Measurements from ENCODE around the gene INTS12. TPM values are rescaled to one million over a fixed set of nuclear protein-coding genes. Genes with fewer than 3 reads are reported as not detected.
"Not testable (repeated sequence)": the region's sequence is repeated elsewhere in the genome, so short reads cannot be mapped to it uniquely, and the experiment has no call there.

Gene INTS12, protein sequence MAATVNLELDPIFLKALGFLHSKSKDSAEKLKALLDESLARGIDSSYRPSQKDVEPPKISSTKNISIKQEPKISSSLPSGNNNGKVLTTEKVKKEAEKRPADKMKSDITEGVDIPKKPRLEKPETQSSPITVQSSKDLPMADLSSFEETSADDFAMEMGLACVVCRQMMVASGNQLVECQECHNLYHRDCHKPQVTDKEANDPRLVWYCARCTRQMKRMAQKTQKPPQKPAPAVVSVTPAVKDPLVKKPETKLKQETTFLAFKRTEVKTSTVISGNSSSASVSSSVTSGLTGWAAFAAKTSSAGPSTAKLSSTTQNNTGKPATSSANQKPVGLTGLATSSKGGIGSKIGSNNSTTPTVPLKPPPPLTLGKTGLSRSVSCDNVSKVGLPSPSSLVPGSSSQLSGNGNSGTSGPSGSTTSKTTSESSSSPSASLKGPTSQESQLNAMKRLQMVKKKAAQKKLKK
- polyA plus RNA-seq (ENCODE audit: low read depth in 6 of 6): 10 to 100 TPM; 23.5 to 35.2 (median 30.6) TPM

DNA sequence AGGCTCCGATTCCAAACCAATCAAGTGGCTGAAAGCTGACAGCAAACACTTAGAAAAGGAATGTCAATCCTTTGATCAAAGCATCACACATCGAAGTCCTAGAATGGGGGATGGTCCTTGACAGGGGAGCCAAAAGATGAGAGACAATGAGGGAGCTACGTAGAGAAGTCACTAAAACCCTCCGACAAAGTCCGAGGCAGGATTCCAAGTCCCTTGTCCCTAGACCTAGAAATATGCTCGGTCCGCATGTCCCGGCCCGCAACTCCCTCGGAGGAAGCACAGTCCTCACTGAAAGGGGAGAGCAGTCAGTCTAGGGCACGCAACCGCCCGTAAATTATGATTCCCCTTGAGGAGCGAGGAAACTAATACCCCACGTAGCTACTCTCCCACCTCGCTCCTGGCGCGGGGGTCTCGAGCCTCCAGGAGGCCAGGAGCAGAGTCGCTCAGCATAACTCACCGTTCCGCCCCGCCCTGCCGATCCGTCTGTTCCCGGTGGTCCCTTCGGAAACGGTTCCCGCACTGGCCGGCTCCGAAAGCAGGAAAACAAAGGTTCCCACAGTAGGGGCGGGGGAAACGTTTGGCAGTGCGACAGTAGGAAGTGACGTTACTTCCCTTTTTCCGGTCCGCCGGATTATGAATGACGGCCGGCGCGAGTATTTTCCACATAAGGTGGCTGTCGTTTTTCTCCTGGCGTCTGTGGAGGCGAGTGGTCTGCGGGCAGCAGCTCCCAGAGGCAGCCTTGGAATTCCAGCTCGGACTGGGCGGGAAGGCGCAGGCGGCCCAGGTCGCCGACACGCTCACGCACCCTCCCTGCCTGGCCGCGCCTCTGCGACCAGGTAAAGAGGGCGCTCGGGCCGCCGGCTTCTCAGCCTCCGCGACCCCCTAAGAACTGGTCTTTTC, at the start of gene INTS12, which contains the start of gene GSTCD:
TSS of gene INTS12 (minus strand) at position 509 of the 900 bp plus-strand sequence. CDS start 8,684 bp downstream, outside the sequence.
TSS of gene GSTCD (plus strand) at position 604 of the 900 bp plus-strand sequence. CDS start 8,830 bp downstream, outside the sequence.
- H3K27ac Mint-ChIP-seq: peak within 1 kb of the TSS; percentile 95 to 99 (median 98)
- DNase-seq: peak; percentile 84
- peaks cover 25 to 40% (median 26%) of the 10 kb centered on the region in 3 donors for H3K4me1 Mint-ChIP-seq
- H3K27me3 Mint-ChIP-seq: no peaks in the 10 kb centered on the region
- H3K4me3 Mint-ChIP-seq: peak within 1 kb of the TSS; percentile 97 to 100 (median 100)
- no peaks in the 10 kb centered on the region for H3K9me3 Mint-ChIP-seq
- H3K36me3 Mint-ChIP-seq: no peaks in the 10 kb centered on the region
- ATAC-seq (ENCODE audit: low read depth in 2 of 2): peak; percentile 86 to 92

DNA sequence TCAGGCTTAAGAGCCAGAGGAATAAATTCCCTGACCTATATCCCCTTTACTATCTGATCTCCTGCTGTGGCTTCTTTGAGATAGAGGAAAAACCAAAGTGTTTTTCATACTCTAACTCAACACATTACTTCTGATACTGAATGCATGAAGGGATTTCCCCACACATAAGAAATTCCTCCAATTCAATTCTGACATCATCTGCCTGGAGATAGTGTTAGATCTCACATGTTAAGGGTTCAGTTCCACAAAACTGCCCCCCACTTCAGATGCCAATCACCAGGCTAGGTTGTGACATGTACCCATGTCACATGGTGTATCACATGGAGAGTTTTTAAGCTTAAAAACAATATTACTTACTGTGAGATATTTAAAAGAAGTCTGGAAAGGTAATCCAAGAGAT, 46.9 kb upstream of the INTS12 start:
- H3K27me3 Mint-ChIP-seq: no peaks in the 10 kb centered on the region
- H3K4me3 Mint-ChIP-seq: no peak overlapping the region
- DNase-seq (no peak), ATAC-seq (ENCODE audit: low read depth in 2 of 2) (no peak)
- peaks cover 0 to 2% (median 0%) of the 10 kb centered on the region in 7 donors for H3K9me3 Mint-ChIP-seq
- H3K4me1 Mint-ChIP-seq: peaks cover 0 to 5% (median 0%) of the 10 kb centered on the region in 3 donors
- no peaks in the 10 kb centered on the region for H3K36me3 Mint-ChIP-seq
- H3K27ac Mint-ChIP-seq: no peak overlapping the region

DNA sequence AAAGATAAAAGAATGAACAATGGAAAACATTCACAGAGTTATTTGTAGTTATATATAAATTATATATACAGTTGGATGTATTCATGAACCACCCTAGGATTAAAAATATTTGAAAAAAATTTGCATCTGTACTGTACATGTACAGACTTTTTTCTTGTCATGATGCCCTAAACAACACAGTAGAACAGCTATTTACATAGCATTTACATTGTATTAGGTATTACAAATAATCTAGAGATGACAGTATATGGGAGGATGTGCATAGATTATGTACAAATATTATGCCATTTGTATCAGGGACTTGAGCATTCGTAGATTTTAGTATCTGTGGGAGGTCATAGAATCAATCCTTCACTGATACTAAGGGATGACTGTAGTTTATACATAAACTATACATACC, 44.9 kb upstream of the INTS12 start:
- no peaks in the 10 kb centered on the region for H3K36me3 Mint-ChIP-seq
- H3K9me3 Mint-ChIP-seq: peaks cover 0 to 1% (median 0%) of the 10 kb centered on the region in 7 donors
- H3K4me3 Mint-ChIP-seq: no peak overlapping the region
- no peaks in the 10 kb centered on the region for H3K27me3 Mint-ChIP-seq
- ATAC-seq (ENCODE audit: low read depth in 2 of 2): no peak
- DNase-seq: no peak
- H3K27ac Mint-ChIP-seq: no peak overlapping the region
- H3K4me1 Mint-ChIP-seq: peaks cover 0 to 3% (median 0%) of the 10 kb centered on the region in 3 donors

DNA sequence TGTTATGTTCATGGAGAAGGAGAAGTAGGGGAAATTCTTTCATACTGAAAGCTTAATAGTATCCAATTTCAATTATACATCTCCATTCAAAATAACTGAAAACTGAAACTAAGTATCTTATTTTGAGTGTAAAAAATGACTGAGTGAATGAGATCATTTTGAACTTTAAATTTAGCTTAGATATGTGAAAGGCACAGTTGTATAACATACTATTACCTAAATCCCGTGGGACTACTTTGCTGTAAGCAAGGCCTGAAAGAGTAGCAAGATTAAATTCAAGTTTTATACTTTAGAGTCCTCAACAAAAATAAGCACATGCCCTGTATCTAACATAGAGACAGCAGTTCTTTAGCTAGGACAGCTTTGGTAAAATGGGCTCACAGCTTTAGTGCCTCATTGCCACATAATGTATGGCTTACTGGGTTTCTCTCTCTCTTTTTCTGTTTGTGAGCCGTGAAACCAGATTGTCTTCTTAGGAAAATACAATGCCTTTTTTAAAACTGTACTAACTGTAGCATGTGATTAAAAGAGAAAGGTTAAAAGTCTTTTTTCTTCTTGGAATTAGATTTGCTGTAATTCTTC, 43.3 kb upstream of the INTS12 start:
- no peak for ATAC-seq (ENCODE audit: low read depth in 2 of 2)
- DNase-seq: no peak
- peak overlapping the region in 1 of 6 donors; percentile 28 for H3K27ac Mint-ChIP-seq
- no peaks in the 10 kb centered on the region for H3K27me3 Mint-ChIP-seq
- no peaks in the 10 kb centered on the region for H3K4me1 Mint-ChIP-seq
- H3K9me3 Mint-ChIP-seq: no peaks in the 10 kb centered on the region
- H3K4me3 Mint-ChIP-seq: no peak overlapping the region
- no peaks in the 10 kb centered on the region for H3K36me3 Mint-ChIP-seq

DNA sequence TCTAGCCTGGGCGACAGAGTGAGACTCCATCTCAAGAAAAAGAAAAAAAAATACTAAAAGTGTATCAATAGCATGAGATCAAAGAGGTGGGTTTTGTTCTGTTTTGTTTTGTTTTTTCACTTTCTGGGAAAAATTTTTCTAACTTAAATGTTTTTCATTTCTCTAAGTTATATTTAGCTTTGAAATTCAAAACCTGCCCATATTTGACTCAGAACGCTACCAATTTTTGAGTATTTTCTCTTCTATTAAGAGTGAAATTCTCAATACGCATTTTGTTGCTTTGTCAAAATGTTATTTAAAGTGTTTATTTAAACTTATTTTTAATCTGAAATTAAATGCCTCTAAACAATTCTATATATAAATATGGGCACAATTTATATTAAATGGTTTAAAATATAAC, 39.7 kb upstream of the INTS12 start:
- no peaks in the 10 kb centered on the region for H3K27me3 Mint-ChIP-seq
- H3K36me3 Mint-ChIP-seq: peaks cover 0 to 6% of the 10 kb centered on the region in 2 donors
- no peaks in the 10 kb centered on the region for H3K9me3 Mint-ChIP-seq
- ATAC-seq (ENCODE audit: low read depth in 2 of 2): no peak
- H3K4me1 Mint-ChIP-seq: no peaks in the 10 kb centered on the region
- DNase-seq: no peak
- no peak overlapping the region for H3K27ac Mint-ChIP-seq
- H3K4me3 Mint-ChIP-seq: no peak overlapping the region

DNA sequence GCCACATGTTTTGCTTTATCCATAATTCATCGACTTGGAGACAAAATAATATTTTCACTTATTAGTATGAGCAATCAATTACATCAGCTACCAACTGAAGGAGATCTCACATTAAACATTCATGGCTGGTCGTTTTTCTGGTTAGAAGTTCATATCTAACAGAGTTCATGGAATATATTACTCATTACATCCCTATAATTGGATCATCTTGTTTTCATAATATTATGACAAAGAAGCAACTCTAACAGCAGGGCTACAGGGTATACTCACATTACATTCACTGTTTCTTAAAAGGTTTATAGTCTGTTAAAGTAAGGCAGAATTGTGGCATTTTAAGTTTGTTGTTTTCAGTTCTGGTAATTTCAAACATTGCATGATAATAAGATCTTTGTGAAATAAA, 33.1 kb upstream of the INTS12 start:
- H3K9me3 Mint-ChIP-seq: peaks cover 4 to 25% (median 22%) of the 10 kb centered on the region in 7 donors
- no peak overlapping the region for H3K4me3 Mint-ChIP-seq
- no peaks in the 10 kb centered on the region for H3K4me1 Mint-ChIP-seq
- peaks cover 31 to 33% of the 10 kb centered on the region in 2 donors for H3K36me3 Mint-ChIP-seq
- DNase-seq (no peak), ATAC-seq (ENCODE audit: low read depth in 2 of 2) (no peak)
- H3K27me3 Mint-ChIP-seq: no peaks in the 10 kb centered on the region
- H3K27ac Mint-ChIP-seq: no peak overlapping the region

DNA sequence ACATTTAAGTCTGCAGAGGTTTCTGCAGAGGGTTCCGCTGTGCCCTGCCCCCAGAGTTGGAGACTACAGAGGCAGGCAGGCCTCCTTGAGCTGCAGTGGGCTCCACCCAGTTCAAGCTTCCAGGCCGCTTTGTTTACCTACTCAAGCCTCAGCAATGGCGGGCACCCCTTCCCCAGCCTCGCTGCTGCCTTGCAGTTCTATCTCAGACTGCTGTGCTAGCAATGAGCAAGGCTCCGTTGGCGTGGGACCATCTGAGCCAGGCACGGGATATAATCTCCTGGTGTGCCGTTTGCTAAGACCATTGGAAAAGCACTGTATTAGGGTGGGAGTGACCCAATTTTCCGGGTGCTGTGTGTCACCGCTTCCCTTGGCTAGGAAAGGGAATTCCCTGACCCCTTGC, 26.7 kb upstream of the INTS12 start:
- H3K27me3 Mint-ChIP-seq; H3K4me3 Mint-ChIP-seq; H3K4me1 Mint-ChIP-seq; DNase-seq; ATAC-seq (ENCODE audit: low read depth in 2 of 2): not testable (repeated sequence)
- H3K9me3 Mint-ChIP-seq: peaks cover 13 to 59% (median 53%) of the 10 kb centered on the region in 7 donors
- H3K27ac Mint-ChIP-seq: peak overlapping the region in 1 of 6 donors; percentile 52
- peaks cover 58 to 62% of the 10 kb centered on the region in 2 donors for H3K36me3 Mint-ChIP-seq

DNA sequence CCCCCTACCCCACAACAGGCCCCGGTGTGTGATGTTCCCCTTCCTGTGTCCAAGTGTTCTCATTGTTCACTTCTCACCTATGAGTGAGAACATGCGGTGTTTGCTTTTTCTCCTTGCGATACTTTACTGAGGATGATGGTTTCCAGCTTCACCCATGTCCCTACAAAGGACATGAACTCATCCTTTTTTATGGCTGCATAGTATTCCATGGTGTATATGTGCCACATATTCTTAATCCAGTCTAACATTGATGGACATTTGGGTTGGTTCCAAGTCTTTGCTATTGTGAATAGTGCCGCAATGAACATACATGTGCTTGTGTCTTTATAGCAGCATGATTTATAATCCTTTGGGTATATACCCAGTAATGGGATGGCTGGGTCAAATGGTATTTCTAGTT, 21.4 kb upstream of the INTS12 start:
- H3K4me3 Mint-ChIP-seq; ATAC-seq (ENCODE audit: low read depth in 2 of 2); H3K27ac Mint-ChIP-seq; DNase-seq; H3K4me1 Mint-ChIP-seq; H3K27me3 Mint-ChIP-seq: not testable (repeated sequence)
- Mint-ChIP-seq H3K36me3 (peaks cover 34 to 53% of the 10 kb centered on the region in 2 donors), H3K9me3 (peaks cover 9 to 36% (median 29%) of the 10 kb centered on the region in 7 donors)

DNA sequence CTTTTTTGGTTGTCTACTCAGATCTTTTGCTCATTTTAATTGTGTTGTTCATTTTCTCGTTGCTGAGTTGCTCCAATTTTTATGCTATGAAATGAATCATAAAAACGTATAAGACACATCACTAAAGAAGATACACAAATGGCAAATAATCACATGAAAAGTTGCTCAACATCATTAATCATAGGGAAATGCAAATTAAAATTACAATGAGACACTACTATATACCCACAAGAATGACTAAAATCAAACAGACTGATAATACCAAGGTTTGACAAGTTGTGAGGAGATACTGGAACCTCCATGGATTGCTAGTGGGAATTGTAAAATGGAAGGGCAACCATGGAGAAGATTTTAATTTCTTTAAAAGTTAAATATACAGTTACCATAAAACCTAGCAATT, 17.1 kb upstream of the INTS12 start:
- Mint-ChIP-seq H3K36me3 (peaks cover 8 to 24% of the 10 kb centered on the region in 2 donors), H3K27ac (peak overlapping the region in 1 of 6 donors; percentile 36), H3K4me1 (no peaks in the 10 kb centered on the region), H3K27me3 (no peaks in the 10 kb centered on the region), H3K4me3 (no peak overlapping the region), H3K9me3 (peaks cover 0 to 14% (median 11%) of the 10 kb centered on the region in 7 donors)
- no peak for ATAC-seq (ENCODE audit: low read depth in 2 of 2)
- DNase-seq: no peak

DNA sequence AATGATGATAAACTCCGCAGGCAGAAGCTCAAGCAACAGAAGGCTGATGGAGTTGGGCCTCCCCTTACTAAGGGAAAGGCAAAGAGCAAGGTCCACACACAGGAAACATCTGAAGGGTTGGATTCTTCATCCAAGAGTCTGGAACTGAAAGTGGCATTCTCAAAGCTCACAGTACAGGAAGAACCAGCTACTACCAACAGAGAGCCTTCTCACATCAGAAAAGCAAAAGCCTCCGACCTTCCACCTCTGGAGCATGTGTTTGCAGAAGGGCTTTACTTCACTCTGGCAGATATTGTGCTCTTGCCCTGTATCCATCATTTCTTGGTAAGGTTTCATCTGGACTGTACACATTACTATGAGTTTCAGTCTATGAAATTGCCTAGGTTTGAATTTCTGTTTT, 10.7 kb upstream of the INTS12 start:
- ATAC-seq (ENCODE audit: low read depth in 2 of 2) (no peak), DNase-seq (no peak)
- Mint-ChIP-seq H3K4me1 (peaks cover under 1 to 4% (median 2%) of the 10 kb centered on the region in 3 donors), H3K9me3 (no peaks in the 10 kb centered on the region), H3K27ac (no peak overlapping the region), H3K4me3 (no peak overlapping the region), H3K36me3 (peaks cover 0 to 5% of the 10 kb centered on the region in 2 donors), H3K27me3 (no peaks in the 10 kb centered on the region)

DNA sequence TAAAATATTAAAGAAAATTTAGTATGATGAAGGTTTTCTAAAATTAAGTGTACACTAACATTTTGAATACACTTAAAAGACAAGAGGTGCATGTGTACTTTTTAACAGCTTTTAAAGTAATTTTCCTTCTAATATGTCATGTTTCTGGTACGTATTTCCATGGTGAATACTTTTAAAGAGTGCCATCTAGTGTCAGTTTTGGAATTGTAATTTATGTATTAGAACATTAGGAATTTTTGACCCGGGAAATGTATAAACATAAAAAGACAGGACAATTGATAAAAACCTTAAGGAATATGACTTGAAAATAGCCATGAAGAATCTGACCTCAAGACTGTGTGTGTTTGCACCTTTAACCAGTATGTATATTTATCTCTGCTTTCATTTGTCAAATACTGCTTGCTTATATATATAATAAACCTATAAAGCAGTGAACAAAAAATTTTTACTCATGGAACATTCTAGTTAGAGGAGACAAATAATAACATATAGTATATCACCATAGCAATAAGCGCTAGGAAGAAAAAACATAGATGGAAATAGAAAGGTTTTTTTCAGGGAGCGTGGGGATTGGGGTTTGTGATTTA, 7.3 kb upstream of the INTS12 start:
- H3K4me1 Mint-ChIP-seq: peaks cover 5 to 10% (median 10%) of the 10 kb centered on the region in 3 donors
- ATAC-seq (ENCODE audit: low read depth in 2 of 2) (peak in 1 of 2 donors; percentile 42), DNase-seq (peak; percentile 27)
- H3K27me3 Mint-ChIP-seq: no peaks in the 10 kb centered on the region
- no peak overlapping the region for H3K4me3 Mint-ChIP-seq
- no peaks in the 10 kb centered on the region for H3K36me3 Mint-ChIP-seq
- no peaks in the 10 kb centered on the region for H3K9me3 Mint-ChIP-seq
- H3K27ac Mint-ChIP-seq: no peak overlapping the region

DNA sequence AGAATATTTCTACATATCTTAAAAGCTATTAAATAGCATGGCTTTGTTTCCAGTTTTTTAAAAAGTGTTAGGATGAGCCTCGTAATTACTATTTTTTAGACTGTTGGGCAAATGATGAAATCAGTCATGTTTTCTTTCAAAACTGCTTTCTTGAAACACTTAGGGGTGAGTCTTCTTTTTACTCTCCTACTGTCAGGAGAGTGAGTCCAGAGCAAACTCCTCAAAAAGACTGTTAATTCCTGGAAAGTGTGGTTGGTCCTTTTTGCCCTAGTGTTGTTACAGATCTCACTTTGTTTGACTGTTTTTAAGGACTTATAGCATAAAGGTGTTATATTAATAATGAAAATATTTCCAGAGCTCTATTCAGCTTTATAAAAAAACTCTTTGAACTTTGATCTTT, 6.4 kb upstream of the INTS12 start:
- H3K9me3 Mint-ChIP-seq: no peaks in the 10 kb centered on the region
- H3K36me3 Mint-ChIP-seq: no peaks in the 10 kb centered on the region
- H3K4me1 Mint-ChIP-seq: peaks cover 5 to 11% (median 10%) of the 10 kb centered on the region in 3 donors
- H3K27me3 Mint-ChIP-seq: no peaks in the 10 kb centered on the region
- H3K27ac Mint-ChIP-seq: no peak overlapping the region
- peak overlapping the region in 1 of 8 donors; percentile 75 for H3K4me3 Mint-ChIP-seq
- ATAC-seq (ENCODE audit: low read depth in 2 of 2): no peak
- no peak for DNase-seq
